ENCODE measurements around the gene CPEB2.

GRCh38 chr4:15089979-15090378 is 87.7 kb downstream of the CPEB2 start:
- TF ChIP-seq CTCF (IDR thresholded peaks at IDR 0.05) = no peak
- no peak for TF ChIP-seq POLR2A (IDR thresholded peaks at IDR 0.05)
